NCI-H1105 (cell line): ENCODE measurements around the gene TCP11L2.
A peak's percentile ranks its signal among the peaks of the same experiment; 100 is the strongest.
"Not testable (repeated sequence)": the region's sequence is repeated elsewhere in the genome, so short reads cannot be mapped to it uniquely, and the experiment has no call there.

Experiments used
- DNase-seq: peaks from one replicate; lab custom pipeline; 2025; lab: John Stamatoyannopoulos, UW

The TCP11L2 gene

GRCh38 chr12:106344131-106344530 lies 41.6 kb downstream of the TCP11L2 start:
- DNase-seq, result no peak

GRCh38 chr12:106345746-106346145 lies 43.2 kb downstream of the TCP11L2 start:
- DNase-seq, result no peak

GRCh38 chr12:106348411-106348810 lies 45.9 kb downstream of the TCP11L2 start:
- DNase-seq, result no peak

GRCh38 chr12:106353175-106353574 lies 50.6 kb downstream of the TCP11L2 start:
- no peak for DNase-seq

GRCh38 chr12:106357549-106358395 lies 55.2 kb downstream of the TCP11L2 start, which contains the start of gene POLR3B:
Gene POLR3B (plus strand): TSS chr12:106357748. CDS start chr12:106357880, 132 bp downstream.
- DNase-seq, result peak; percentile 95

- DNase-seq, result no peak
These were observed 56.1 kb downstream of the TCP11L2 start for GRCh38 chr12:106358396-106359241.

- DNase-seq, result no peak
These were observed 57.3 kb downstream of the TCP11L2 start for GRCh38 chr12:106359646-106360399.

GRCh38 chr12:106360400-106360994 lies 58.0 kb downstream of the TCP11L2 start:
- no peak for DNase-seq

- no peak for DNase-seq
These were observed 60.4 kb downstream of the TCP11L2 start for GRCh38 chr12:106362971-106363370.

GRCh38 chr12:106364261-106364660 lies 61.7 kb downstream of the TCP11L2 start:
- no peak for DNase-seq

- no peak for DNase-seq
These were observed 67.3 kb downstream of the TCP11L2 start for GRCh38 chr12:106369624-106370346.

- no peak for DNase-seq
These were observed 76.3 kb downstream of the TCP11L2 start for GRCh38 chr12:106378788-106379187.

- DNase-seq, result no peak
These were observed 78.4 kb downstream of the TCP11L2 start for GRCh38 chr12:106380954-106381353.

GRCh38 chr12:106381866-106382265 lies 79.3 kb downstream of the TCP11L2 start:
- not testable (repeated sequence) for DNase-seq

- no peak for DNase-seq
These were observed 84.4 kb downstream of the TCP11L2 start for GRCh38 chr12:106386813-106387535.

- no peak for DNase-seq
These were observed 85.4 kb downstream of the TCP11L2 start for GRCh38 chr12:106387848-106388377.

GRCh38 chr12:106389151-106389550 lies 86.6 kb downstream of the TCP11L2 start:
- DNase-seq, result no peak

- no peak for DNase-seq
These were observed 90.2 kb downstream of the TCP11L2 start for GRCh38 chr12:106392759-106393158.
